Esophagus (tissue), 2 donors: Measurements from ENCODE around the gene SMCO1. TPM values are rescaled to one million over a fixed set of nuclear protein-coding genes. Genes with fewer than 3 reads are reported as not detected.
"Not testable (repeated sequence)": the region's sequence is repeated elsewhere in the genome, so short reads cannot be mapped to it uniquely, and the experiment has no call there.

Source experiments
- H3K27ac ChIP-seq, 2 donors: one replicate each; pipeline ENCODE4 v1.5.1; 2013; ENCODE audit warnings: low read depth in 2 of 2, mild to moderate bottlenecking in 2 of 2, inconsistent platforms in 1 of 2, low read length in 1 of 2, moderate library complexity in 1 of 2
- H3K27me3 ChIP-seq, 2 donors: one replicate each; pipeline ENCODE4 v1.6.1; 2013; ENCODE audit warnings: low read length in 2 of 2, control low read depth in 1 of 2, mild to moderate bottlenecking in 1 of 2; ENCODE audit not compliant: insufficient read depth in 2 of 2, control insufficient read depth in 1 of 2
- H3K36me3 ChIP-seq, 2 donors: one replicate each; pipeline ENCODE4 v1.6.1; 2013; ENCODE audit warnings: low read length in 1 of 2; ENCODE audit not compliant: control insufficient read depth in 2 of 2, insufficient read depth in 2 of 2
- H3K4me1 ChIP-seq, 2 donors: one replicate each; pipeline ENCODE4 v1.6.1; 2013; ENCODE audit warnings: low read length in 1 of 2; ENCODE audit not compliant: control insufficient read depth in 2 of 2, insufficient read depth in 2 of 2
- H3K4me3 ChIP-seq, 2 donors: one replicate each; pipeline ENCODE4 v1.5.1; 2013; ENCODE audit warnings: low read length in 2 of 2, mild to moderate bottlenecking in 2 of 2, low read depth in 1 of 2, moderate library complexity in 1 of 2
- H3K9me3 ChIP-seq, 2 donors: one replicate each; pipeline ENCODE4 v1.6.1; 2013; ENCODE audit warnings: mild to moderate bottlenecking in 2 of 2, low read depth in 1 of 2, low read length in 1 of 2, moderate library complexity in 1 of 2; ENCODE audit not compliant: control insufficient read depth in 2 of 2, insufficient read depth in 1 of 2
- WGBS, 2 donors: extraction: QIAGEN DNeasy Blood & Tissue Kit; methylation state at CpG; one replicate each; pipeline ENCODE4 v1.1.7; 2013; 5-methylcytosine and 5-hydroxymethylcytosine counted together
- polyA plus RNA-seq, 2 donors: library from polyadenylated mRNA; stranded (reverse); fragments of 200-250 nt; gene quantifications; one replicate each; pipeline ENCODE4 v1.2.3, GENCODE V29; 2013
- donor health status: healthy with polysubstance abuse.
- donor health status: Bipolar disorder and iron deficiency.

SMCO1 gene
- polyA plus RNA-seq, 2 donors: not detected

DNA sequence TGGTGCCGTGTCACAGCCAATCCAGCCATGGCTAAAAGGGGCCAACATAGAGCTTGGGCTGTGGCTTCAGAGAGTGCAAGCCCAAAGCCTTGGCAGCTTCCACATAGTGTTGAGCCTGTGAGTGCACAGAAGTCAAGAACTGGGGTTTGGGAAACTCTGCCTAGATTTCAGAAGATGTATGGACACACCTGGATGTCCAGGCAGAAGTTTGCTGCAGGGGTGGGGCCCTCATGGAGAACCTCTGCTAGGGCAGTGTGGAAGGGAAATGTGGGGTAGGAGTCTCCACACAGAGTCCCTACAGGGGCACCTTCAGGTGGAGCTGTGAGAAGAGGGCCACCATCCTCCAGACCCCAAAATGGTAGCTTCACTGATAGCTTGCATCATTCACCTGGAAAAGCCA, 34.2 kb upstream of the SMCO1 start:
- H3K27me3 ChIP-seq, H3K36me3 ChIP-seq, H3K27ac ChIP-seq, H3K4me3 ChIP-seq, H3K9me3 ChIP-seq, H3K4me1 ChIP-seq: not testable (repeated sequence)
- WGBS, 2 donors: 100% methylated on average over 1 of the region's 1 CpG

DNA sequence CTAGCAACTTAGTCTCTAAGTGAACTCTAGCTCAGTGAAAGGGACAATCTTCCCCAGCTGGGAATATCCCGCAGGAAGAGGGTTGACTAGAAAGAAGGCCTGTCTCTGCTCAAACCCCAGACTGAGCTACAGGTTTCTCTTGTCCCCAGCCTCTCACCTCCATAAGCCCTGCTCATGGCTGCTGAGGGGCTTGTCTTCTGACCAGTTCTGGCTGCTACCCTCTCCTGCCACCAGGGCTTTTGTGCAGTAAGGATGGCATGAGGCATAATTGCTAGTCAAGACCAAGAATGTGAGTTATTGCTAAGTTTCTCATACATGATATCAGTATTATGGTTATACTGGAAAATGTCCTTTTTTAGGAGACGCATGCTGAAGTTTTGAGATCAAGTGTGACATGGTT, 31.9 kb upstream of the SMCO1 start:
- H3K27ac ChIP-seq: no peak overlapping the region
- no peaks in the 10 kb centered on the region for H3K36me3 ChIP-seq
- H3K4me3 ChIP-seq: no peak overlapping the region
- peaks cover 0 to 2% of the 10 kb centered on the region in 2 donors for H3K9me3 ChIP-seq
- H3K27me3 ChIP-seq: no peaks in the 10 kb centered on the region
- no peaks in the 10 kb centered on the region for H3K4me1 ChIP-seq
- 88 to 94% methylated on average over 2 of the region's 2 CpGs for WGBS, 2 donors

DNA sequence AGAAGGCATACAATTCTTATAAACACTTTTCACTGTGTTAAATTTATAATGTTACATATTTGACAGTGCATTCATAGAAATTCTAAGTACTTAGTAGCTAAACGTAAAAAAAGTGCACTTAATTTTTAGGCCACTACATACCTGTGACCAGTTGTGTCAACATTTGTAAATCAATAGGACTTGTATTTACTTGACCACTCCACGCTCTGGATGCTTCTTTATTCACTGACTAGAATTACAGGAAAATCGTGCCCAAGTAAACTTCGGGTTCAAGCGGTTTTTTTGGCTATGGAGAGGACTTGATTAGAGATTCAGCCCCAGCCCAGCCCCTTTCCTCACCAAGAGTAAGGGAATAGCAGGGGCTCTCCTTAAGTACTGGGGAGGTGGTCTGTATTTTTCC, 31.4 kb upstream of the SMCO1 start:
- H3K4me1 ChIP-seq: no peaks in the 10 kb centered on the region
- H3K4me3 ChIP-seq: no peak overlapping the region
- no peaks in the 10 kb centered on the region for H3K36me3 ChIP-seq
- peaks cover 0 to 2% of the 10 kb centered on the region in 2 donors for H3K9me3 ChIP-seq
- no peaks in the 10 kb centered on the region for H3K27me3 ChIP-seq
- WGBS, 2 donors: 48 to 58% methylated on average over 5 of the region's 5 CpGs
- no peak overlapping the region for H3K27ac ChIP-seq

DNA sequence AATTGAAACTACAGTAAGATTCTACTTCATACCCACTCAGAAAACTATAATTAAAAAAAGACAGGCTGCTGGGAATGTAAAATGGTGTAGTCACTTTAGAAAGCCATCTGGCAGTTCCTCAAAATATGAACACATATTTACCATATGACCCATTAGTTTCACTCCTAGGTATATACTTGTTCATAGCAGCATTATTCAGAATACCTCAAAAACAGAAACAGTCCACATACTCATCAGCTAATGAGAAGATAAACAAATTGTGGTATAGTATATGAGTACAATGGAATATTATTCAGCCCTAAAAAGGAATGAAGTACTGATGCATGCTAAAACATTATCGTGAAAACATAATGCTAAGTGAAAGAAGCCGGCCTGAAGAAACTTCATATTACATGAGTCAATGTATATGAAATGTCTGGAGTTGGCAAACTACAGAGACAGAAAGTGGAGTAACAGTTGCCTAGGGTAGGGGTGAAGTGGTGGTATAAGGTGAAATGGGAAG, 29.4 kb upstream of the SMCO1 start:
- no peak overlapping the region for H3K4me3 ChIP-seq
- no peak overlapping the region for H3K27ac ChIP-seq
- H3K4me1 ChIP-seq: no peaks in the 10 kb centered on the region
- no peaks in the 10 kb centered on the region for H3K27me3 ChIP-seq
- 94 to 97% methylated on average over 2 of the region's 2 CpGs for WGBS, 2 donors
- H3K9me3 ChIP-seq: peaks cover 0 to 2% of the 10 kb centered on the region in 2 donors
- no peaks in the 10 kb centered on the region for H3K36me3 ChIP-seq

DNA sequence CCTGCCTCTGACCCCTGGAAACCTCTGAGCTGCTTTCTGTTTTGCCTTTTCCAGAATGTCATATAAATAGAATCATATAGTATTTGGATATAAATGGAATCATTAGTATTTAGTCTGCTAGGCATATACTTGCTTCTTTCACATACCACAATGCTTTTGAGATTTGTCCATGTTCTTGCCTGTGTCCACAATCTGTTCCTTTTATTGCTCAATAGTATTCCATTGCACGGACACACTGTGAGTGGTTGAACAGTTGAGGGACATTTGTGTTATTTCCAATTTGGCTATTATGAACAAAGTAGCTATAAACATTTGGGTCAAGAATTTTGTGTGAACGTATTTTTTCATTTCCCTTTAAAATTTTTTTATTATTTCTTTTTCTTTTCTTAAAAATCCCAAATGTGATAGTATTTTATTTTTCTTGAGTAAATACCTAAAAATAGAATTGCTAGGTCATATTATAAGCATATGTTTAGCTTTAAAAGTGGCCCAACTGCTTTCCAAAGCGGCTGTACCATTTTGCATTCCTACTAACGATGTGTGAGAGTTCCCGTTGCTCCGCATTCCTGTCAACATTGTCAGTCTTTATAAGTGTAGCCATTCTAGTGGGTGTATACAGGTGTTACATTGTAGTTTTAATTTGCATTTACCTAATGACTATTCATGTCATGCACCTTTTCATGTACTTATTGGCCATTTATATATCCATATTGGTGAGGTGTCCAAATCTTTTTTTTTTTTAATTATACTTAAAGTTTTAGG, 26.7 kb upstream of the SMCO1 start:
- WGBS, 2 donors: 84 to 85% methylated on average over 6 of the region's 6 CpGs
- H3K36me3 ChIP-seq: no peaks in the 10 kb centered on the region
- H3K4me3 ChIP-seq: no peak overlapping the region
- H3K4me1 ChIP-seq: peaks cover 0 to 2% of the 10 kb centered on the region in 2 donors
- no peak overlapping the region for H3K27ac ChIP-seq
- H3K27me3 ChIP-seq: no peaks in the 10 kb centered on the region
- H3K9me3 ChIP-seq: no peaks in the 10 kb centered on the region

DNA sequence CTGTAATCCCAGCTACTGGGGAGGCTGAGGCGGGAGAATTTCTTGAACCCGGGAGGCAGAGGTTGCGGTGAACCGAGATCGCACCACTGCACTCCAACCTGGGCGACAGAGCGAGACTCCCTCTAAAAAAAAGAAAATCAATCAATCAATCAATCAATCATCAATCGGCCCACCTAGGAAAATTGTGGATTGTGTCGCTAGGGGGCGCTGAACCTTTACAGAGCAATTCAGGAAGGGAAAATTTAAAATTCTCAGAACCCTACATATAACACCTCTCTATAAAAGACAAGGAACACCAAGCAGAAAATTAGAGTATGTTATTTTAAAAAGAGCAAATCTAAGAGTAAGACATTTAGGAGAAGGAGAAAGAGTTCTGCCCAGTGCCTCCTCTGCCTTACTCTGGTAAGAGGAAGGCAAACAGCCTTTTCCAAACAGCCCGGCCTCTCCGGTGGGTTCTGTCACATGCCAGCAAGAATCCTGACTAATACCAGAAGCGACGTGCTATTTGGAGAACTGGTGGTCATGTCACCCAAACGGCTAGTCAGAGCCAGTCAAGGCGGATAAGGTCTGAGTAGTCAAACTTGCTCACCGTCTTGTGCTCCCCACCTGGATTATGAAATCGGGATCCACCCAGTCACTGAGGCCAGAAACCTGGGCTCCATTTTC, 22.3 kb upstream of the SMCO1 start:
- peaks cover 0 to 2% of the 10 kb centered on the region in 2 donors for H3K4me1 ChIP-seq
- no peaks in the 10 kb centered on the region for H3K36me3 ChIP-seq
- no peak overlapping the region for H3K4me3 ChIP-seq
- 35 to 37% methylated on average over 18 of the region's 18 CpGs for WGBS, 2 donors
- peak overlapping the region; percentile 66 to 76 for H3K27ac ChIP-seq
- H3K9me3 ChIP-seq: no peaks in the 10 kb centered on the region
- H3K27me3 ChIP-seq: no peaks in the 10 kb centered on the region

DNA sequence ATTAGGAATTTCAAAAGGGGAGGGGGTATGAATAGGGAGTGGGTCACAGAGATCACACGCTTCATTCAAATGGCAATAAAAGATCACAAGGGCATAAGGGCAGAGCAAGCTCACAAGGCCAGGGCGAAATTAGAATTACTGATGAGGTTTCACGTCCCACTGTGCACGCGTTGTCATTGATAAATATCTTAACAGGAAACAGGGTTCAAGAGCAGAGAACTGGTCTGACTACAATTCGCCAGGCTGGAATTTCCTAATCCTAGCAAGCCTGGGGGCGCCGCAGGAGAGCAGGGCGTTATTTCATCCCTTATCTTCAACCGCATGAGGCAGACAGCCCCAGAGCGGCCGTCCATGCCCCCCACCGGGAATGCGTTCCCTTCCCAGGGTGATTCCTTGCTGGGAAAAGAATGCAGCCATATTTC, 18.1 kb upstream of the SMCO1 start:
- Histone ChIP-seq H3K4me3 (no peak overlapping the region), H3K36me3 (no peaks in the 10 kb centered on the region), H3K27me3 (no peaks in the 10 kb centered on the region), H3K9me3 (no peaks in the 10 kb centered on the region), H3K27ac (no peak overlapping the region), H3K4me1 (peaks cover 0 to 5% of the 10 kb centered on the region in 2 donors)
- 49 to 52% methylated on average over 14 of the region's 14 CpGs for WGBS, 2 donors

DNA sequence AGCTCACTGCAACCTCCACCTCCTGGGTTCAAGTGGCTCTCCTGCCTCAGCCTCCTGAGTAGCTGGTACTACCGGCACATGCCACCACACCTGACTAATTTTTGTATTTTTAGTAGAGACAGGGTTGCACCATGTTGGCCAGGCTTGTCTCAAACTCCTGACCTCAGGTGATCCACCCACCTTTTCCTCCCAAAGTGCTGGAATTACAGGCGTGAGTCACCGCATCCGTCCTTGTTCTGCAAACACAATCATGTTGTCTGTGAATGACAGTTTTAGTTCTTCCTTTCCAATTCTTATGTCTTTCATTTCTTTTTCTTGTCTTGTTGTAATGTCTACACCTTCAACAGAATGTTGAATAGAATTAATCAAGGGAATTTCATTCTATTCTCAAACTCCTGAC, 16.3 kb upstream of the SMCO1 start:
- Histone ChIP-seq H3K27me3 (no peaks in the 10 kb centered on the region), H3K4me3 (no peak overlapping the region)
- WGBS, 2 donors: 61 to 71% methylated on average over 4 of the region's 4 CpGs

DNA sequence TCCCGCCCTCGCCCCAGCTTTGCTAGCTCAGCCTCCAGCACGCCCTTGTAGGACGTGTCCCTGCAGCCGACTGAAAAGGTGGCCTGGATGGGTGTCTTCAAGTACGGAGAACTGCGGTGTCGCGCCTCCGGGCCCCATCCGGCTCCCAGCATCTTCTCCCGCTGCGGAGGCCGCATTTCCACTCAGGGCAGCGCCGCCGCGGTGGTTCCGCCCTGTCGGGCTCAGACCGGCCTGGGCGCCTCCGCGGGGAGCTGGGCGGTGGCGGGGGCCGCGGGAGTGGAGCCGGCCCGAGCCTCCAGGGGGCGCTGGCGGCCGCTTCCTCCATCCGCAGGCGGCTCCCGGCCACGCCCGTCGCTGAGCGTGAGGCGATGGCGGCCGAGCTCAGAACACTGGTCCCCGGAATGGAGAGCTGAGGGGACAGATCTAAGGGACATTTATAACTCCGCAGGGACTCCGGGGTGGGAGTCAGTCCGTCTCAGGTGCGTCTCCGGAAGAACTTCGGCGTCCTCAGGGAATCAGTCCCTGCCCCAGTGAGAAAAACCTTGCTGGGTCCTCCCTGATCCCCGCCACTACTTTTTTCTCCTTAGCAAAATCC, 13.6 kb upstream of the SMCO1 start:
- Histone ChIP-seq H3K4me3 (peak overlapping the region; percentile 36 to 57), H3K27ac (peak overlapping the region; percentile 11 to 89), H3K36me3 (no peaks in the 10 kb centered on the region), H3K27me3 (no peaks in the 10 kb centered on the region), H3K4me1 (peaks cover 0 to 3% of the 10 kb centered on the region in 2 donors), H3K9me3 (no peaks in the 10 kb centered on the region)
- 4 to 8% methylated on average over 51 to 52 of the region's 52 CpGs for WGBS, 2 donors

More for the DNA sequence above, 16.3 kb upstream of the SMCO1 start:
- Histone ChIP-seq H3K9me3 (no peaks in the 10 kb centered on the region), H3K36me3 (no peaks in the 10 kb centered on the region), H3K4me1 (peaks cover 0 to 3% of the 10 kb centered on the region in 2 donors), H3K27ac (no peak overlapping the region)
